ENCODE data around the gene TBL3.

The TBL3 gene

DNA sequence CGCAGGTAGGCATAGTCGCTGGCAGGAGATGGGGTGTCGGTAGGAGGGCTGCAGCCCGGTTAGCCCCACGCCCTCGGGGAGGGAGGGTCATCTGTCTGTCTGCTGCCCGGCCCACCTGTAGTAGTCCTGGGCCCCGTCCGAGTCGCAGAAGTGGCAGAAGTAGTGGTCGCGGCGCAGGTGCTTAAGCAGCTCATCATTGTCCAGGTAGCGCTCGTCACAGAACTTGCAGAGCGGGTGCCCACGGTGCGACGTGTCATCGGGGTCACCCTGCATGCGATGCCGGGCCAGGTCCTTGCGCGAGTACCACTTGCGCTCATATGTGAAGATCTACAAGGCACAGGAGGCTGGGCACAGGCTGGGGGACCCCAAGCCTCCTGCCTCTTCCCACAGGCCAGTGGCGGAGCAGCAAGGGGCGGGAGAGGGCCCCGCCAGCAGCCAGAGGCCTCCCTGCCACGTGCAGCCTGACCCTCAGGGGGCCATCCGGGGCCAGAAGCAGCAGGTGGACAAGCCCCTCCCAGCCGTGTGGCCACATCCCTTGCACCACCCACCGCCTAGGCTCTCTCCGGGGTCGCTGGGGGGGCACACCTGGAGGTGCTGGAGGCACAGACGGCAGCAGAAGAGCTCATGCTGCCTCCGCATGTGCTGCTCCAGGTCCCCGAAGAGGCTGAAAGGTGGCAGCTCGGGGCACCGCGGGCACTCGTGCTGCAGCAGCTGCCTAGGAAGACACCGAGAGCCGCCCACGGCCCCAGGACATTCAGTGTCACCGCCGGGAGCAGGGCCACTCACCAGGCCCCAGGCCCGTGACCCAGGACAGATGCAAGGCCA, 30.8 kb downstream of the TBL3 start:
- no peak overlapping the region for H3K27ac ChIP-seq
- TF ChIP-seq, protein P1, sequence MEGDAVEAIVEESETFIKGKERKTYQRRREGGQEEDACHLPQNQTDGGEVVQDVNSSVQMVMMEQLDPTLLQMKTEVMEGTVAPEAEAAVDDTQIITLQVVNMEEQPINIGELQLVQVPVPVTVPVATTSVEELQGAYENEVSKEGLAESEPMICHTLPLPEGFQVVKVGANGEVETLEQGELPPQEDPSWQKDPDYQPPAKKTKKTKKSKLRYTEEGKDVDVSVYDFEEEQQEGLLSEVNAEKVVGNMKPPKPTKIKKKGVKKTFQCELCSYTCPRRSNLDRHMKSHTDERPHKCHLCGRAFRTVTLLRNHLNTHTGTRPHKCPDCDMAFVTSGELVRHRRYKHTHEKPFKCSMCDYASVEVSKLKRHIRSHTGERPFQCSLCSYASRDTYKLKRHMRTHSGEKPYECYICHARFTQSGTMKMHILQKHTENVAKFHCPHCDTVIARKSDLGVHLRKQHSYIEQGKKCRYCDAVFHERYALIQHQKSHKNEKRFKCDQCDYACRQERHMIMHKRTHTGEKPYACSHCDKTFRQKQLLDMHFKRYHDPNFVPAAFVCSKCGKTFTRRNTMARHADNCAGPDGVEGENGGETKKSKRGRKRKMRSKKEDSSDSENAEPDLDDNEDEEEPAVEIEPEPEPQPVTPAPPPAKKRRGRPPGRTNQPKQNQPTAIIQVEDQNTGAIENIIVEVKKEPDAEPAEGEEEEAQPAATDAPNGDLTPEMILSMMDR (conservative IDR thresholded peaks at IDR 0.05), result no peak
- TF ChIP-seq ZFX (IDR thresholded peaks at IDR 0.05), result no peak

DNA sequence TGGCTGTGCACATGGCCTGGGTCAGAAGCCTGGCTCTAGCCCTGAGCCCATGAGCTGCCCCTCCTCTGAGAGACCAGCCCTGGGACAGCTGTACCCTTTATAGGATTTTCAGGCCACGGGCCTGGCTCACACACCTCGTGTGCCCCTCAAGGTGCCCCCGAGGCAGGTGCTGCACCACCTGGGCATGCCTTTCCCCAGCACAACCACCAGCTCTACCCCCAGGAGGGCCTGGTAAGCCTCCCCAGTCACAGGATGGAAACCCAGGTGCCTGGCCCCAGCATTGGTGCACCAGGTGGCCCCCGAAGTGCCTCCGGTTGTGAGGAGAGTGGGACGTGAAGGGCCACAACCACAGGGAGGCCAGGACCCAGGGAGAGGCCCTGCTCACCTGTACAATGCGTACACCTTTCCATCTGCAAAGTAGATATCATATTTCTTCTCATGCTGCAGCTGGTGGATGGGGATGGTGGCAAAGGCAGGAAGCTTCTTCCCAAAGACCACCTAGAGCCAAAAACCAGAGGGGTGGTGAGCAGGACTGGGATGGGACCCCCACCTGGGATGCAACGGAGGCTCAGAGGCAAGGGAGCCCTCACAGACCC, 31.5 kb downstream of the TBL3 start:
- peak overlapping the region; percentile 99; the same call in 1 of the 2 replicates for H3K27ac ChIP-seq

DNA sequence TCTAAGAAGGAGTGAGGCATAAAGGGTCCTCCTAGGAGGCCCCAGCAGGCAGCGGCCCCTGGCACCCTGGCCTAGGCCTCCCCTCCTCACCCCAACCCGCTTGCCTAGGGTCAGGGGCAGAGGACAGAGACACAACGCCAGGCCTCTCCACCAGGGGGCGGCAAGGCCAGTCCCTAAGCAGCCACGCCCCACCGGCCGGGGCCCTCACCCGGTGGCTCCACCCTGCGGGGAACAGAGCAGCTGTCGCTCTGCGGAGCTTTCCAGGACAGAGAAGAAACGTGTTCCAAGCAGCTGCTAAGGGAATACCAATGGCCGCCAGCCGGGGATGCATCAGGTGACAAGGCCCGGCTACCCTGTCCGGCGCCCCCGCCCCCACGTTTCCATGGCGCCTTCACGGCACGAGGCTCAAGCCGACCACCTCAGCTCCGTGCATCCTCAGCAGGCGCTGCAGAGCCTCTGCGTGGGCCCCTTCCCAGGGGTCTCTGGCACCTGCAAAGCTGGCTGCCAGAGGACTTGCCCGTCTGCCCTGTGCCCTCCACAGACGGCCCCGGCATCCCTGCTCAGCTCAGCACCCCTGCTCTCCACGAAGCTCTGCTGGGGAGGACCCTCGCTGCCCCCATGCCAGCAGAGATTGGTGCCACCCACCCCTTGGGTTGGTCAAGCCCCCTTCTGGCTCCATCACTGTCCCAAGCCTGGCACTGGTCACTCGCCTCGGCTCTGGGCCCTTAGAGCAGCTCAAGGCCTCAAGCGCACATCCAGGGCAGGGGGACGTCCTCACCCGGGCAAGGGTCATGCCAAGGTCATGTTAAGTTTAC, 32.2 kb downstream of the TBL3 start:
- H3K27ac ChIP-seq, result peak overlapping the region; percentile 99
- TF ChIP-seq ZFX (IDR thresholded peaks at IDR 0.05), result no peak
- TF ChIP-seq, protein P1 (conservative IDR thresholded peaks at IDR 0.05), result peak; percentile 95

More for the DNA sequence above, 31.5 kb downstream of the TBL3 start:
- TF ChIP-seq, protein P1 (conservative IDR thresholded peaks at IDR 0.05), result no peak
- TF ChIP-seq ZFX (IDR thresholded peaks at IDR 0.05), result no peak

DNA sequence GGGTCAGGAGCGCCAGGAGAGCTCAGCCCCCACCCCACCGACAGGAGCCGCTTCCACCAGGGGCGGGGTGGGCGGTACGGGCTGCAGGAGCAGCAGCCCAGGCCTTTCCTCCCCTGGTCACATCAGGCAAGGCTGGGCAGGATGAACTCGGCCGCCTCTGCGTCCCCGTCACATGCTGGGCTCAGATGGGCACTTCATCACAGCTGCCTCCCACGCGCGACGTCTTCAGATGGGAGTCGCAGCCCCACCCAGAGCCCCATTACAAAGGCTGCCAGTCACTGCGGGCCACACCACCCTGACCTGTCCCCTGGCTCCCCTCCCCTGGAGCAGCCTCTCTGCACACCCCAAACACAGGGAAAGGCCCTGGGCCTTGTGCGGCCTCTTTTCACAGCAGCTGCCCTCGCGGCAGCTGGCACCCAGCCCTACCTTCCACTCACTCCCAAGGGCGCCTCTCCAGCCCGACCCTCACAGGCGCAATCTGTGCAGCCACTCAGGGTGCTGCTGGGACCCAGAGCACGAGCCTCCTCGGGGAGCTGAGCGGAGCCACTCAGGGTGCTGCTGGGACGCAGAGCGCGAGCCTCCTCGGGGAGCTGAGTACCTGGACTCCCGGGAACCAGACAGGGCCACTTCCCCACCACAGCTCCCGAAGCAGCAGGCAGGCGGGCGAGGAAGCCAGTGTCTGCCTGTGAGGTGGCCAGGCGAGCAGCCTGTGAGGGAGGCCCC, 33.1 kb downstream of the TBL3 start:
- peak overlapping the region; percentile 99 for H3K27ac ChIP-seq

DNA sequence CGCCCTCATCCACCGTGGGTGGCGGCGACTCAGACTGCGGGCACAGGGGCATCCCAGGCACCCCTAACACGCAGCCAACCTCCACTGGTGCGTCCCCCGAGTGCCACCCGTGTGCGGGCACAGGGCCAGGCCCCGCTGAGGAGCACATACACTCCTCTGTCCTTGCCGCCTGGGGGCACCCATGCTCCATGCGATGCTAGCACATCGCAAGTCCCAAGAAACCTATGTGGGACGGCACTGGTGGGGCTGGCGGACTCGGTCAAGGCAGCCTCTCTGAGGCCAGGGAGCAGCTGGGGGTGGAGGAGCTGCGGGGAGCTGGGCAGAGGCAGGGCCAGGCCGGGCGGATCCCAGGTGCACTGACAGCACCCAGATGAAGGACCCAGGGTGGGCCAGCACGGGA, 33.8 kb downstream of the TBL3 start:
- TF ChIP-seq ZFX (IDR thresholded peaks at IDR 0.05), result no peak
- TF ChIP-seq, protein P1 (conservative IDR thresholded peaks at IDR 0.05), result no peak
- H3K27ac ChIP-seq, result peak overlapping the region; percentile 99

More for the DNA sequence above, 33.1 kb downstream of the TBL3 start:
- TF ChIP-seq, protein P1 (conservative IDR thresholded peaks at IDR 0.05), result no peak

DNA sequence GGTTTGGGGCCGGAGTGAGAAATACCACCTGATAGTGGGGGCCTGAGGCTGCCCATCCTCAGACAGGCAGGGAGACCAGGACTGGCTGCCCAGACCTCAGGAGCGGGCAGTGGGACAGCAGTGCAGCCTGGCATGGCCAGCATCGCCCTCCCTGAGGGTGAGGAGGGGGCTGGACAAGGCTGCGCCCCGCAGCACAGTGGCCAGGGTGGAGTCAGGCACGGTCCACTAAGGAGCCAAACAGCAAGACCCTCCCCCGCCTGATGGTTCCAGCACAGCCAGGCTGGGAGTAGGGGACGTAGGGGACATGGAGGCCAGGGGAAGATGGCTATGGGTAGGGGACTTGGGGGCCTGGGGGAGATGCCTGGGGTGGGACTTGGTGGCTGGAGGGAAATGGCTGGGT, 34.5 kb downstream of the TBL3 start:
- no peak for TF ChIP-seq ZFX (IDR thresholded peaks at IDR 0.05)
- H3K27ac ChIP-seq, result peak overlapping the region; percentile 99

DNA sequence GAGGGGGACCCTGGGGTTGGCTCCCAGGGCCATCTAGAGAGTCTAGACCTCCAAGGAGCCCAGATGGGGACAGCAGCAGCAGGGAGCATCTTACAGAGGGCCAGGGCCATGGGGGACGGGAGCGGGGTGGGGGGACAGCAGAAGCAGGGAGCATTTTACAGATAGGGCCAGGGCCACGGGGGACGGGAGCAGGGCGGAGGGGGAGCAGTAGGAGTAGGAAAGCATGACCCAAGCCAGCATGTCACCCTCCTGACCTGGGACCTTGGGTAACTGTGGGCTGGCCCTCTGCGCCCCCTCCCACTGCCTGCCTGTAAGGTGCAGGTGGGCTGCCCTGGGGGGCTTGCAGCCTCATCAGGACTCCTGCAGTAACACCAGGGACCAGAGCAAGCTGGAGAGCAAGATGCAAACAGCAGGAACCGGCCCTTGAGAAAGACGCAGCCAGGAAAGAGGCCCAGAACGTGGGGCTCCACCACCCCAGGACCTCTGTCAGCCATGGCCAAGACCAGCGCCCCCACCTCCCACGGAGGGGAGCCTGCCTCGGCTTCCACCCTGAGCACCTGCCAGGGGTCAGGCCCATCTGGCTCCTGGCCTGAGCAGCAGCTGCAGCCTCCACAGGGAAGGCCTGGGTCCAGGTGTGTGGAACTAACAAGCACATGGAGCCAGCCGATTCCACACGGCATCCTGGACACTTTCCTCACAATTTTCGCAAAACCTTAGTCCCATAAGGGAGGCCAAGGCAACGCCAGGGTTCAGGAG, 35.4 kb downstream of the TBL3 start:
- H3K27ac ChIP-seq, result peak overlapping the region; percentile 99
- TF ChIP-seq ZFX (IDR thresholded peaks at IDR 0.05), result no peak
- TF ChIP-seq, protein P1 (conservative IDR thresholded peaks at IDR 0.05), result no peak

All from C4-2B (cell line).